ENCODE data around the gene SNAP91. TPM values are rescaled to one million over a fixed set of nuclear protein-coding genes. Genes with fewer than 3 reads are reported as not detected.

The SNAP91 gene, protein sequence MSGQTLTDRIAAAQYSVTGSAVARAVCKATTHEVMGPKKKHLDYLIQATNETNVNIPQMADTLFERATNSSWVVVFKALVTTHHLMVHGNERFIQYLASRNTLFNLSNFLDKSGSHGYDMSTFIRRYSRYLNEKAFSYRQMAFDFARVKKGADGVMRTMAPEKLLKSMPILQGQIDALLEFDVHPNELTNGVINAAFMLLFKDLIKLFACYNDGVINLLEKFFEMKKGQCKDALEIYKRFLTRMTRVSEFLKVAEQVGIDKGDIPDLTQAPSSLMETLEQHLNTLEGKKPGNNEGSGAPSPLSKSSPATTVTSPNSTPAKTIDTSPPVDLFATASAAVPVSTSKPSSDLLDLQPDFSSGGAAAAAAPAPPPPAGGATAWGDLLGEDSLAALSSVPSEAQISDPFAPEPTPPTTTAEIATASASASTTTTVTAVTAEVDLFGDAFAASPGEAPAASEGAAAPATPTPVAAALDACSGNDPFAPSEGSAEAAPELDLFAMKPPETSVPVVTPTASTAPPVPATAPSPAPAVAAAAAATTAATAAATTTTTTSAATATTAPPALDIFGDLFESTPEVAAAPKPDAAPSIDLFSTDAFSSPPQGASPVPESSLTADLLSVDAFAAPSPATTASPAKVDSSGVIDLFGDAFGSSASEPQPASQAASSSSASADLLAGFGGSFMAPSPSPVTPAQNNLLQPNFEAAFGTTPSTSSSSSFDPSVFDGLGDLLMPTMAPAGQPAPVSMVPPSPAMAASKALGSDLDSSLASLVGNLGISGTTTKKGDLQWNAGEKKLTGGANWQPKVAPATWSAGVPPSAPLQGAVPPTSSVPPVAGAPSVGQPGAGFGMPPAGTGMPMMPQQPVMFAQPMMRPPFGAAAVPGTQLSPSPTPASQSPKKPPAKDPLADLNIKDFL
- 0.15 TPM in 1 of 2 replicates, not detected in the other for total RNA-seq

DNA sequence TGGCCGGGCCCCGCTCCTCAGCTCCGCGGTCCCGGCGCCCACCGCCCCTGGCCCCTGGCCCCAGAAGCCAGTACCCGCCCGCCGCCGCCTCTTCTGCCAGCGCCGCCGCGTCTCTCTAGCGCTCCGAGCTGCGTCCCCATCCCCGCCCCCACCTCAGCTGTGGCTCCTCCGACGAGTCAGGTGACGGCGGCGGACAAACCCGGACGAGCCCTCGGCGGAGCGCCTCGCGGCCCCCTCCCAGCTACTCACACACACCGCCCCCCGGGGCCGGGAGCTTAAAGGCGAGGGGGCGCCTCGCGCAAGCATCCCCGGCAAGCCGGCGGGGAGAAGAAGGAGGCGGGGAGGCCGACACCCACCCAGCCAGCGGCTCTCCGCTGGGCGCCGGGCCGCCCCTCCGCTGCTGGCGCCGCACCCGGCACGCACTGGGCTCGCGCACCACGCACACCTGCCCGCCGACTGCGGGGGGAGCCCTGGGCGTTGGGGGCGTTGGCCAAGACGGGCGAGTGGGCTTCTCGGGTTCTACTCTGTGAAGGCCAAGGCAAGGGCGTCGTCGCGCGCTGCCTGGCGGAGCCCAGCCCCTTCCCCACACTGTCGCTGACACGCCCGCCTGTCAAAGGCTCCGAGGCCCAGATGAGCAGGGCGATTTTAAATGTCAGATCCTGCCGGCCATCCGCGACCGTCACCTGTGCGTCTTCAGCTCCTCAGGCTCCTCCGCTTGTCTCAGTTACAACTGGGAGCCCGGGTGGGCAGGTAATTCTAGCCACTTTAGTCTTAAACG, at the start of gene SNAP91:
SNAP91 (minus strand) TSS at position 132 of the 778 bp plus-strand sequence. CDS start 1,174 bp downstream, outside the sequence.

DNA sequence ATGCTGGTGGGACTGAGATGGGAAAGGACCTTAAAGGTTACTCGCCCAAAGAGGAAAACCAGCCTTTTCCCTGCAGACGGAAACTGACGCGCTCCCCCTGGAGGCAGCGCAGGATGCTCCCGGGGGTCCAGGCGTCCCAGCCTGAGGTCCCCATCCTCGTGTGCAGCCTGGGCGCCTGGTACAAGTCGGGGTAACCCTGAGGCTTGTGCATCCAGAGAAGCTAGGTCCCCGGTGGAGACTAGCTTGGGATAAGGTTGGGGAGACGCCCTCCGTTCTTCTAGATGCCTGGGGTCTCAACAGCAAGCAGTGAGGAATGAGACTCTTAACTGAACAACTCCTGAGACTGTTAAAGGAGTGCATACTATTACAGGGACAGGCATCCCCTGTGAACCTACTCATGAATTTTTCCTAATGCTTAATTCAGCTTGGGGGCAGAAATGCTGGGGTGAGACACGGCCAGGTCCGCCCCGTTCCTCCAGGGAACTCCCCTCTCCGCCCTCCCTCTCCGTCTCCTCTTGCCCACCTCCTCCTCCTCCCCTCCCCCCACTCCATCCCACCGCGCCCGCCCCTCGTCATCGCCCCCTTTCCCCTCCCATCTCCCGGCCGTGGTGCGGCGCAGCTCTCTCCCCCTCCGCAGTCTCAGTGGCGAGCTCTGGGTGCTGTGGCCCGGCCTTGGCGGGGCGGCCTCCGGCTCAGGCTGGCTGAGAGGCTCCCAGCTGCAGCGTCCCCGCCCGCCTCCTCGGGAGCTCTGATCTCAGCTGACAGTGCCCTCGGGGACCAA, 196.8 kb downstream of the SNAP91 start, which contains the start of gene PRSS35:
PRSS35 (plus strand) TSS at position 634 of the 781 bp plus-strand sequence. CDS start 10,908 bp downstream, outside the sequence.

Other genes starting within 250 kb of the SNAP91 start
- not detected in 2 replicates for gene PRSS35, start 196.6 kb downstream of the SNAP91 start, total RNA-seq
- gene RIPPLY2, start 144.3 kb upstream of the SNAP91 start, total RNA-seq, result not detected in 2 replicates
- 12.5 and 14.0 TPM in 2 replicates for gene CYB5R4, start 150.6 kb upstream of the SNAP91 start, total RNA-seq